CD14-positive monocyte (primary cell): ENCODE results near the gene C6orf47. TPM values are rescaled to one million over a fixed set of nuclear protein-coding genes. Genes with fewer than 3 reads are reported as not detected.

Experiments
- DNase-seq, 3 donors: peaks; one replicate each; pipeline ENCODE4 v3.0.0-alpha.2; 2011 to 2022
- H2AFZ ChIP-seq: 2 replicates; pipeline ENCODE4 v1.6.0; 2012; ENCODE audit warnings: mild to moderate bottlenecking, low read depth, low read length, inconsistent platforms; ENCODE audit not compliant: insufficient read depth, poor library complexity, severe bottlenecking
- H3K27ac ChIP-seq, 2 donors: 1 replicate in 1 of 2; 2 replicates in 1 of 2; pipeline ENCODE4 v1.5.1; 2012 to 2013; ENCODE audit warnings: low read length in 2 of 2, control low read depth in 1 of 2, inconsistent platforms in 1 of 2, low read depth in 1 of 2, mild to moderate bottlenecking in 1 of 2
- H3K27me3 ChIP-seq, 2 donors: one replicate each; pipeline versions ENCODE4 v1.6.0 to v1.6.1; 2011 to 2013; ENCODE audit warnings: low read length in 2 of 2; ENCODE audit not compliant: control insufficient read depth in 2 of 2, insufficient read depth in 2 of 2
- H3K36me3 ChIP-seq, 2 donors: replicated peaks in 1 of 2; 1 replicate in 1 of 2; 2 replicates in 1 of 2; pipeline versions ENCODE4 v1.5.1 to v1.6.1; 2012 to 2013; ENCODE audit warnings: low read length in 2 of 2, control low read depth in 1 of 2, inconsistent platforms in 1 of 2, mild to moderate bottlenecking in 1 of 2; ENCODE audit not compliant: insufficient read depth in 2 of 2, control insufficient read depth in 1 of 2
- H3K4me1 ChIP-seq, 2 donors: 1 replicate in 1 of 2; 2 replicates in 1 of 2; pipeline versions ENCODE4 v1.5.1 to v1.6.1; 2012 to 2013; ENCODE audit warnings: low read length in 2 of 2, control low read depth in 1 of 2, inconsistent platforms in 1 of 2, mild to moderate bottlenecking in 1 of 2, moderate library complexity in 1 of 2; ENCODE audit not compliant: insufficient read depth in 2 of 2, control insufficient read depth in 1 of 2
- H3K4me2 ChIP-seq: replicated peaks from 2 replicates; pipeline ENCODE3; 2012; ENCODE audit warnings: low read length, moderate library complexity, mild to moderate bottlenecking; ENCODE audit not compliant: poor library complexity, severe bottlenecking; ENCODE audit errors: extremely low read depth
- H3K4me3 ChIP-seq, 3 experiments: fragments of 200-600 bp in 1 of 3; sonication (generic) in 1 of 3; replicated peaks in 1 of 3; 1 replicate in 2 of 3; 2 replicates in 1 of 3; pipeline ENCODE4 v1.5.1; 2011 to 2013; ENCODE audit warnings: low read length in 3 of 3, mild to moderate bottlenecking in 3 of 3, control low read depth in 2 of 3, low read depth in 2 of 3, inconsistent platforms in 1 of 3, moderate library complexity in 1 of 3
- H3K79me2 ChIP-seq: 2 replicates; pipeline ENCODE4 v1.6.0; 2012; ENCODE audit warnings: mild to moderate bottlenecking, control low read depth, inconsistent platforms, low read length, moderate library complexity; ENCODE audit not compliant: insufficient read depth
- H3K9ac ChIP-seq: 2 replicates; pipeline ENCODE4 v1.6.0; 2017; ENCODE audit warnings: low read length, mild to moderate bottlenecking; ENCODE audit not compliant: insufficient read depth, poor library complexity, severe bottlenecking
- H3K9me3 ChIP-seq, 2 donors: replicated peaks in 1 of 2; 1 replicate in 1 of 2; 2 replicates in 1 of 2; pipeline versions ENCODE4 v1.5.1 to v1.6.1; 2012 to 2013; ENCODE audit warnings: low read length in 2 of 2, control low read depth in 1 of 2; ENCODE audit not compliant: control insufficient read depth in 1 of 2, insufficient read depth in 1 of 2
- H4K20me1 ChIP-seq: 2 replicates; pipeline ENCODE4 v1.6.0; 2012; ENCODE audit warnings: mild to moderate bottlenecking, low read length, control low read depth, moderate library complexity; ENCODE audit not compliant: insufficient read depth
- H3K27ac Mint-ChIP-seq, 7 donors: one replicate each; pipeline ENCODE4 v1.8.0; 2020; ENCODE audit warnings: mild to moderate bottlenecking in 7 of 7, mixed read lengths in 7 of 7, moderate library complexity in 6 of 7, inconsistent platforms in 2 of 7
- H3K27me3 Mint-ChIP-seq, 3 donors: one replicate each; pipeline ENCODE4 v1.8.0; 2021 to 2022; ENCODE audit warnings: low read depth in 3 of 3, mild to moderate bottlenecking in 3 of 3, mixed read lengths in 3 of 3, moderate library complexity in 3 of 3, inconsistent platforms in 1 of 3
- H3K36me3 Mint-ChIP-seq, 2 donors: one replicate each; pipeline ENCODE4 v1.8.0; 2020; ENCODE audit warnings: mixed read lengths in 2 of 2, inconsistent platforms in 1 of 2, mild to moderate bottlenecking in 1 of 2
- H3K4me1 Mint-ChIP-seq: one replicate; pipeline ENCODE4 v1.8.0; 2020; ENCODE audit warnings: mild to moderate bottlenecking, mixed read lengths
- H3K4me3 Mint-ChIP-seq, 2 donors: one replicate each; pipeline ENCODE4 v1.8.0; 2020; ENCODE audit warnings: mild to moderate bottlenecking in 2 of 2, mixed read lengths in 2 of 2, moderate library complexity in 1 of 2
- H3K9me3 Mint-ChIP-seq, 7 donors: one replicate each; pipeline ENCODE4 v1.8.0; 2020 to 2022; ENCODE audit warnings: mixed read lengths in 7 of 7, mild to moderate bottlenecking in 6 of 7, moderate library complexity in 6 of 7, inconsistent platforms in 2 of 7
- WGBS: methylation state at CpG from one replicate; pipeline ENCODE4 v1.1.5; 2013; ENCODE audit warnings: missing lambda C conversion rate; ENCODE audit not compliant: insufficient coverage; 5-methylcytosine and 5-hydroxymethylcytosine counted together
- intact Hi-C, 2 donors: fragments of 100-400 bp; cut with micrococcal nuclease; formaldehyde crosslinking; loops; one replicate each; pipeline versions ENCODE4 v1.15.0 to v1.15.1; 2023
- polyA plus RNA-seq, 3 donors: library from polyadenylated mRNA; depleted of rRNA in 1 of 3; unstranded in 2 of 3; stranded (reverse) in 1 of 3; fragments of 300-500 nt in 2 of 3; fragments of >200 nt in 1 of 3; fragmentation: Illumina TruSeq in 2 of 3; gene quantifications; 1 replicate in 2 of 3; 2 replicates in 1 of 3; pipeline ENCODE4 v1.2.3, GENCODE V29; 2012 to 2021
- TF ChIP-seq, protein P1 (sequence below): fragments of 200-600 bp; IDR thresholded peaks from one replicate; pipeline ENCODE4 v1.8.0; 2022; ENCODE audit warnings: antibody characterized with exemption, mild to moderate bottlenecking

C6orf47 gene
- polyA plus RNA-seq, 3 donors: 8.0 to 23.4 (median 18.1) TPM

DNA sequence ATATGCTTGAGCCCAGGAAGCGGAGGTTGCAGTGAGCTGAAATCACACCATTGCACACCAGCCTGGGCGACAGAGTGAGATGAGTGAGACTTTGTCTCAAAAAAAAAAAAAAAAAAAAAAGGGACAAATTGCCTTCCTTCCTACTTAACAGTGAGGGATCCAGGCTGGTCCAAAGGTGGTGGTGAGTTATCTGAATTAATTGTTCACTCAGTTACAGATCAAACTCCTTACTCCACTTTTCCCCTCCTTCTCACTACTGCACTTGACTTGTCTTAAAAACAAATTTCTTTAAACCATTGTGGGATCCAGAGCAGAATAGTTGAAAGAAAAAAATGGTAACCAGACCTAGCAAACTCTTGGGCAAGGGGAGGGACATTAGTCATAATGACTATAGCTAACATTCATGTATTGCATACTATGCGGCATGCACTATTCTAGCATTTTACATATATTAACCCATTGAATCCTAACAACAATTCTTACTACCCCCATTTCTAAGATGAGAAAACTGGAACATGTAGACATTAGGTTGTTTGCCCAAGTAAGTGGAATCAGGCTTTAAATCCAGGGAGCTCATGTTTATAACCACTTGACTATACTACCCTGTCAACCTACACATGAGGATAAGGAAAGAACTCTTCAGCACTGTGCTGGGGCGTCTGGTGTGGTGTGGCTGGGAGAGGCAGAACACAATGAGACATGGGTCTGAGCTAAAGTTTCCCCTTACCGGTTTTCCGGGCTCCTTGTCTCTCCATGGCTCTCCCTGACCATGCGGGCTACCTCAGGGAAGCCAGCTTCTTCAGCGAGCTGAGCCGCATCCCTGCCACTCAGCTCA is 2.8 kb upstream of the C6orf47 start:
- Histone ChIP-seq H3K79me2 (peaks cover 81% of the 10 kb centered on the region), H3K9ac (no peak overlapping the region), H3K4me1 (peaks cover 67 to 82% of the 10 kb centered on the region in 2 donors), H3K9me3 (no peaks in the 10 kb centered on the region), H3K4me3 (peak overlapping the region in 1 of 3 experiments; percentile 94), H3K36me3 (peaks cover 20 to 42% of the 10 kb centered on the region in 2 donors), H2AFZ (no peak overlapping the region), H4K20me1 (peaks cover 15% of the 10 kb centered on the region), H3K27ac (peak overlapping the region; percentile 93 to 95), H3K4me2 (peak overlapping the region; percentile 97), H3K27me3 (no peaks in the 10 kb centered on the region)
- TF ChIP-seq, protein P1, sequence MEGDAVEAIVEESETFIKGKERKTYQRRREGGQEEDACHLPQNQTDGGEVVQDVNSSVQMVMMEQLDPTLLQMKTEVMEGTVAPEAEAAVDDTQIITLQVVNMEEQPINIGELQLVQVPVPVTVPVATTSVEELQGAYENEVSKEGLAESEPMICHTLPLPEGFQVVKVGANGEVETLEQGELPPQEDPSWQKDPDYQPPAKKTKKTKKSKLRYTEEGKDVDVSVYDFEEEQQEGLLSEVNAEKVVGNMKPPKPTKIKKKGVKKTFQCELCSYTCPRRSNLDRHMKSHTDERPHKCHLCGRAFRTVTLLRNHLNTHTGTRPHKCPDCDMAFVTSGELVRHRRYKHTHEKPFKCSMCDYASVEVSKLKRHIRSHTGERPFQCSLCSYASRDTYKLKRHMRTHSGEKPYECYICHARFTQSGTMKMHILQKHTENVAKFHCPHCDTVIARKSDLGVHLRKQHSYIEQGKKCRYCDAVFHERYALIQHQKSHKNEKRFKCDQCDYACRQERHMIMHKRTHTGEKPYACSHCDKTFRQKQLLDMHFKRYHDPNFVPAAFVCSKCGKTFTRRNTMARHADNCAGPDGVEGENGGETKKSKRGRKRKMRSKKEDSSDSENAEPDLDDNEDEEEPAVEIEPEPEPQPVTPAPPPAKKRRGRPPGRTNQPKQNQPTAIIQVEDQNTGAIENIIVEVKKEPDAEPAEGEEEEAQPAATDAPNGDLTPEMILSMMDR: no peak
- Mint-ChIP-seq H3K36me3 (peaks cover 36 to 57% of the 10 kb centered on the region in 2 donors), H3K27ac (peak overlapping the region; percentile 96 to 98 (median 98)), H3K4me3 (peak overlapping the region in 1 of 2 donors; percentile 98), H3K9me3 (no peaks in the 10 kb centered on the region), H3K27me3 (peaks cover 0 to 1% (median 0%) of the 10 kb centered on the region in 3 donors), H3K4me1 (peaks cover 72% of the 10 kb centered on the region)
- intact Hi-C loops: loop anchor here in 1 of 2 donors (5.0 kb wide), 1 partner anchor 116 kb away; the partner anchor contains the start of genes ATP6V1G2 and NFKBIL1
- 90% methylated on average over 6 of the region's 9 CpGs for WGBS
- DNase-seq: peak in 2 of 3 donors; percentile 54

DNA sequence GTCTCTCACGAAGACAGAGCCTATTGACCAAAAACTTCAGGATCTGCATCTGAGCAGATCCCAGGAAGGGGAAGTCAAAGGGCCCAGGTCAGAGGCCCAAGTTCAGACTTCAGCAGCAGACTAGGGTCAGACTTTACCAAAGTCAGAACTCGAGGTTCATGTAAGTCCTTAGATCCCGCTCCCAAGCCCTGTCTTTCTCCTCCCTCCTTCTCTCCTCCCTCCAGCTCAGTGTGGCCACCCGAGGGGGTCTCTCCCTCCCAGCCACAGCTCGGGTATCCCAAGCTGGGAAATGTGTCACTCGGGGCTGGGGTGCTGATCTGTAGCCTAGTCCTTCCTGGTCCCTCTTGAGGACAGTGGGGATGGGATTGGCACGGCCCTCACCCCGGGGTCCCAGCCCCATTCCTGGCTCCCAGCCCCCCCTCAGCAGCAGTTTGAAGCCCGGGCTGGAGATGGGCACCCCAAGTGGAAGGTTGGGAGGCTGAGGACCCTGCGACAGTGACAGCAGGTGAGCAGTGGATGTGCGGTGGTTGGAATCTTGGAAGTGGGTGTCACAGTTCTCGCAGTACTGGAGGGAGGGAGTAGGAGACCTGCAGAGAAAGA is 1.6 kb upstream of the C6orf47 start:
- peaks cover 26% of the 10 kb centered on the region for H4K20me1 ChIP-seq
- H3K9me3 Mint-ChIP-seq: peaks cover 0 to 2% (median 0%) of the 10 kb centered on the region in 7 donors
- DNase-seq: no peak
- no peaks in the 10 kb centered on the region for H3K27me3 ChIP-seq
- peaks cover 34 to 57% of the 10 kb centered on the region in 2 donors for H3K36me3 Mint-ChIP-seq
- H3K9ac ChIP-seq: no peak overlapping the region
- intact Hi-C loops: loop anchor here in 1 of 2 donors (5.0 kb wide), 1 partner anchor 115 kb away; the partner anchor contains the start of genes ATP6V1G2 and NFKBIL1
- WGBS: 80% methylated on average over 5 of the region's 12 CpGs
- H3K4me2 ChIP-seq: no peak overlapping the region
- no peak overlapping the region for H3K4me3 ChIP-seq
- H3K36me3 ChIP-seq: peaks cover 16 to 40% of the 10 kb centered on the region in 2 donors
- no peaks in the 10 kb centered on the region for H3K9me3 ChIP-seq
- TF ChIP-seq, protein P1: no peak
- peak overlapping the region; percentile 4 to 28 for H3K27ac ChIP-seq
- no peak overlapping the region for H3K4me3 Mint-ChIP-seq
- peak overlapping the region; percentile 50 to 95 (median 82) for H3K27ac Mint-ChIP-seq
- peaks cover 81% of the 10 kb centered on the region for H3K79me2 ChIP-seq
- H2AFZ ChIP-seq: no peak overlapping the region
- H3K4me1 Mint-ChIP-seq: peaks cover 76% of the 10 kb centered on the region
- H3K27me3 Mint-ChIP-seq: peaks cover 0 to 1% (median 0%) of the 10 kb centered on the region in 3 donors
- H3K4me1 ChIP-seq: peaks cover 66 to 93% of the 10 kb centered on the region in 2 donors
